Breast epithelium (tissue), 3 donors: Measurements from ENCODE around the gene TMEM18.

ENCODE experiments used
- CTCF ChIP-seq, 3 donors: fragments of 450-650 bp; IDR thresholded peaks; one replicate each; pipeline ENCODE4 v1.5.1; 2016 to 2017; ENCODE audit warnings: antibody characterized with exemption in 3 of 3, mild to moderate bottlenecking in 3 of 3, moderate library complexity in 3 of 3
- POLR2A ChIP-seq: fragments of 450-650 bp; IDR thresholded peaks from one replicate; pipeline ENCODE4 v1.6.1; 2016; ENCODE audit warnings: antibody characterized with exemption, mild to moderate bottlenecking, moderate library complexity
- POLR2AphosphoS5 ChIP-seq, 3 donors: sonication (generic); formaldehyde crosslinking; IDR thresholded peaks; one replicate each; pipeline ENCODE4 v1.6.1; 2017; ENCODE audit warnings: antibody characterized with exemption in 3 of 3

DNA sequence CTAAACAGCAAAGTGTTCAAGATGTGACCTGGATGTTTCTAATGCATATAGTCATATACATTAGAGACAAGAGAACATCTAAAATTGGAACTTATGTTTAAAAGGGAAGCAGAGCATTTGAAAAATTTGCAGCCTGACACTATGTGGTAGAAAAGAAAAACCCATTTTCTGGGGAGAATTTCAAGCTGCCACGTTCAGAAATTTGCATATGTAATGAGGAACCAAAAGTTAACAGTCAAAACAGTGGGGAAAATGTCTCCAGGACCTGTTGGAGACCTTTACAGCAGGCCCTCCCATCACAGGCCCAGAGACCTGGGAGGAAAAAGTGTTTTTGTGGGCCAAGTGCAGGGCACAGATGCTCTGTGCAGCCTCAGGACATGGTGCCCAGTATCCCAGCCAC is 8.2 kb upstream of the TMEM18 start:
- TF ChIP-seq CTCF (IDR thresholded peaks at IDR 0.05) (no peak), POLR2A (no peak), POLR2AphosphoS5 (IDR thresholded peaks at IDR 0.05) (no peak)
